Activated CD4-positive, alpha-beta T cell treated with anti-CD3 and anti-CD28 coated beads, Interleukin-10, Interleukin-2, amounts not matched to agents 100 ng/mL and 50 ng/mL, durations not matched to agents 16 hours and 8 hours (primary cell): Measurements from ENCODE around the gene CSTF1.
A peak's percentile ranks its signal among the peaks of the same experiment; 100 is the strongest.

Source experiments
- DNase-seq: peaks from one replicate; pipeline ENCODE4 v3.0.0-alpha.2; 2020

CSTF1 gene

DNA sequence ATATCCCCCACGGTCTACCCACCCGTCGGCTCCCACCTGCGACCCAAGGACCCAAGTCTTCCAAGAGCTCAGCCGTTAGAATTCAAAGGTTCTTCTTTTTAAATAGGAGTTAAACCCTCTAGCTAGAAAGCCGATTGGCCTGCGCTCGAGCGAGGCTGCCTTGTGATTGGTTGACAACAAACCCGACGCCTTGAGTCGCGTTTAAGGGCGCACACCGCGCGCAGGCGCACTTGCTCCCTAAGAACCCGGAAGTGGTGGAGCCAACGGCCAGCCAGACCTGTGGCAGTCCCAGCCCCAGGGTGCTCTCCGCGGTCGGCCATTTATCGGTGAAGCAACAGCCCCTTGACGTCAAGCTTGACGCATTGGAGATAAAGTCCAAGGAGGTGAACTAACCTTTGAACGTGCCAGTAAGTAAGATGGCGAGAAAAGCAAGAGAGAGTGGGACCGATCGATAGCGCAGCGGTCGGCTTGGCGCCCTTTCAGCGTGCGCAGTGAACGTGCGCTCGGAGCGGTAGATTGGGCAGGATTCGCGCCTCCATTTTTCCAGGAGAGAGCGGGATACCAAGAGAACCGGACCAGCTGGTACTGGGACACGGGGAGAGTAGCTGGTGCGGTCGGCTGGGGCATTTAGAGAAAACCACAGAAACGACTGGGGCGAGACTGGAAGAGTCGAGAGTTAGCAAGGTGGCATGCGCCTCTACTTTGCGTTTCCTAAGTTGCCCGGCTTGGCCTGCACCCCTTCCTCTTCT, at the start of gene CSTF1, which contains the start of gene AURKA:
Gene CSTF1, plus strand, starts transcription at position 514 of the 749 bp plus-strand sequence. CDS start 2,908 bp downstream, outside the sequence.
Gene AURKA, minus strand, starts transcription at position 84 of the 749 bp plus-strand sequence. CDS start 4,018 bp downstream, outside the sequence.
- DNase-seq: peak; percentile 100

DNA sequence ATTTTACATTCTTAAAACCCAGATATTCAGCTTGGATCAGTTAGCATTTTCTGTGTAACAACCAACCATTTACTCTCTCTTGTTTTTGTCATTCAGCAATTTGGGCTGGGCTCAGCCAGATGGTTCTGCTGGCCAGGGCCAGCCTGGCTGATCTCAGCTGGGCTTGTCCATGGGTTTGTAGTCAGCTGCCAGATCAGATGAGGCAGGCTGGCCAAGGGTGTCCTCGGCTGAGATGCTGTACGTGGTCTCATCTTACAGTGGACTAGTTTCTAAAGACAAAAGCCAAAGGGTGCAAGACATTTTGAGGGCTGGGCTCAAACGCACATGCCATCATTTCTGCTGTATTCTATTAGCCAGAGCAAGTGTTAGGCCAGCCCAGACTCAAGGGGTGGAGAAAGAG, 49.7 kb upstream of the CSTF1 start:
- DNase-seq: no peak

DNA sequence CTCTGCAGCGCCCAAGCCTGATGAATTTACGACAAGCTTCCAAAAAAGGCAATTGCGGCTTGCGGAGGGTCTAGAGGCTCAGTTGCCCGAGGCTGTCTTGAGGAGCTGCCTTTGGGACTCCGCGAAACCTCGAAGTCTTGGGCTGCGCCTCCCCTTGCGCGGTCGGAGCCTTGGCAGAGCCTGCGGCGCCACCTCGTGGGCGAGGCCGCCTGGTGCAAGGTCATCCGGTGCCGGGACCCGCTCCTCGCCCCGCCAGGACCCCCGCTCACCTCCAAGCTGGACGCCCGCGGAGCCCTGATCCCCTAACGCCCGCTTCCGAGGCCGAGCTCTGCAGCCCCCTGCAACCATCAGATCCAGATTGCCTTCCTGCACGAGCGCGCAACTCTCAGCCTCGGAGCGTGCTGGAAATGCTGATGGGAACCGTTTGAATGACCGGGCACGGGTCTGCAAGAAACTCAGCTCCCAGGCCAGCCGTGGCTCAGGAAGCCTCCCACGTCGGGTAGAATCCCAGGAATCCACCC, 48.5 kb upstream of the CSTF1 start:
- DNase-seq: peak; percentile 64

DNA sequence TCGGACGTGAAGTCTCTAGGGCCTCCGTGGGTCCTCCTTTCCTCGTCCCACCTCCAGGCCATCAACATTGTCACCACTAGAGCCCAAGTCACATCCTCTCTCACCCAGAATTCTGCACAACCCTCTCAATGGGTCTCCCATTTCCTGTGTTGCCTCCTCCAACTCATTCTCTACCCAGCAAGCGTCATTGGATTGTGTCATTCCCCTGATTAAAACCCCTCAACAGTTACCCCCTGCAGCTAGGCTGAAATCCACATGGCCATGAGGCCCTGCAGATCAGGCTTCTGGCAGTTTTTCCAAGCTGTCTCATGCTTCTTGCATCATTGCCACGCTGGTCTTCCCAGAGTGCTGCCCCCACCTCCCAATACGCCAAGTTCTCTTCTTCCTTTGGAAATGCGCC, 46.5 kb upstream of the CSTF1 start:
- no peak for DNase-seq

DNA sequence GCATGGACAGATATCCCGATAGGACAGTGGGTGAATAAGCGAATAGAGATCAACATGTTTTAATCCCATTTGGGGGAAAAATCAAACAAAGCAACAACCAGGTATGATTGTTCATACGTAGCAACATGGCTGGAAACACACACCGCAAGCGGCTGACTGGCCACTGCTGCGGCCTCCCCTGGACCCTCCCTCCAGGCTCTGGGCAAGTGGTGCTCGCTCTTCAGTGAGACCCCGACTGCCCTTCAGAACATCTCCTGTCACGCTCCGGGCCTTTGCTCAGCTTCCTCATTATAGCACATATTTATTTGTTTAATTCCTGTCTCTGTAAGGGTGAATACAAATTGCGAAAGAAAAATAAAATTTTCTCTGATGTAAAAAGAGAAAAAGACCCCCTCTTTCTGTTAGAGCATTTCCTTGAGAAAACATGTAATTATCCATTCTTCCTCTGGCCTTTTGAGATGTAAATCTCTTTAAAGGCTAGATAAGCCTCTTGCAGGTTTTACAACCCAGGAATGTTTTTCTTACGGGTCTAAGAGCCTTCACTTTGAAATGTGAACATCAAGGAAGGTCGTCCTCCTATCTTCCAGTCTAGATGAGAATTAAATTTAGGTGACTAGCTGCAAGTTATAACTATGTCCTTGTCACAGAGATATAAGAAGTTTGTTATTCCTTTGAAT, 44.7 kb upstream of the CSTF1 start:
- no peak for DNase-seq

DNA sequence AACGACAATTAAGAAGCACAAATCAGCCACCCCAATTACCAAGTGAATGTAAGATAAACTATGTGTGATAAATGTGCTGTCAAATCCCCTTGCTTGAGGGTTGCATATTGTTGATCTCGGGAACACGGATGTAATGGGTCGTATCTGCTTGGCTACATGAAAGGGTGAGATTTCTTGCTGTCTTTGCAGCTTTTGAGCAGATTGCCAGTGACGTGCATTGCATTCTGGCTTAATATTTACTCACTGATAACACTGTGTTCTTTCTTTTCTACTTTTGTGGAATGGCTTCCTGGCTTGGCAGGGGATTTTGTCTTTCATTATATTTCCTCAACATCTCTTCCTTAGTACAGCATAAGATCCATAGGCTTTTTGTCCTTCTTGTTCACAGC, 44.1 kb upstream of the CSTF1 start:
- no peak for DNase-seq

DNA sequence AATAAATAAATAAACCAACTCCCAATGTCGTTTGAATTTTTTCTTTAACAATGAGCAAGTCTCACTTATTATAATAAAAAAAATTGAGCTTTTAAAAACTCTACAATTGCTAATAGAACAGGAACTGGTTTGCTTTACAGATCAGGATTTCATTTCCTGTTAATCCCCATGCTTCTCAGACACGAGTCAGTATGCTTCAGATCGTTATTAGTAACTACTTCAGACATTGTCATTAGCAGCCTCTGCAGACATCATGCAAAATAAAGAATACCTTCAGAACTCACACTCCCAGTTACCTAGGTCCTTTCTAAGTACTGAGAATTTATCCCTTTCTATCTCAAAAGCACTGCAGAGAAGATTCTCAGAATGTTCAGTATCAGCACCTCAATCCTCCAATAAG, 43.7 kb upstream of the CSTF1 start:
- DNase-seq: no peak

DNA sequence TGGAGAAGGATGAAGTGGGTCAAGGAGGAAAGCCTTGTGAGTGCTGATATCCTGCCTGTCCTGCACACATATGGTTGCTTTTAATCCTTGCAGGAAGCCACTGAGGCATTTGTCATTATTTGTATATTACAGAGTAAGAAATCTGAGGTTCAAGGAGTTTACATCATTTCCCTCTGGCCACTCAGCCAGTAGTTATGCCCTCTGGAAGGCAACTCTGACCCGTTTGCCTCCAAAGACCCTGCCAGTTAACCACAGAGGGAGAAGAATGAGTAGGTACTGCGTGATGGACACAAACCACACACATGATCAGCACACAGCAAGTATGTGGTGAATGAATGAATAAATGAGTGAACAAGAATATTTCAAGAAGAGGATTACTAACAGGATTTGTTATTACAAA, 41.6 kb upstream of the CSTF1 start:
- peak; percentile 12 for DNase-seq

DNA sequence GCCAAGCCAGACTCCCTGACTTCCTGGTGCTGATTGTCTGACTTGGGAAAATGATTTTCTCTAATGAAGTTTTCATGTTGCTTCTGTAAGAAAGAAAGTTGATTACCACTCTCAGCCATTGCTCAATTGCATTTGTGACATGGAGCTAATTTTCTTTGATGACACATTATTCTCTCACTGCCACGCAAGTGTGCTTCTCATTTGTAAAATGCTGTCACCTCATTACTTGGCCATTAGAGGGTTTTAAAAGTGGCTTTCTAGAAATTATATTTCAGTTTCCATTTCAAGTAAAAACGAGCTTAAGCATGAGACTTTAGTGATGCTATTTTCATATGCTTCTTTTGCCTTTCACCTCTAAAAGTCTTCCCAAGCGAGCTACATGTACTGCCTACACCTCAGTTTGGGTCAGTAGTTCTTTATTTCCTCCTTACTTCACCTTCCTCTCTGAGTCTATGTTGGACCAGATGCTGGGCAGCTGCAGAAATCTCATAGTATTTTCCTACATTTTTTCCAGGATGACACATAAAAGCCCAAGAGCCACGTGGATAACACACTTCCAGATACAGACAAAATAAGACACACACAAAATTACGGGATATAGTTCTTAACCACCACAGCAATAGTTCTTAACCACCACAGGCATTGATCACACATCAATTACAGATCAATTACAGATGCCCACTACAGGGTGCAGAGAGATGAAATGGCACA, 39.9 kb upstream of the CSTF1 start:
- no peak for DNase-seq

DNA sequence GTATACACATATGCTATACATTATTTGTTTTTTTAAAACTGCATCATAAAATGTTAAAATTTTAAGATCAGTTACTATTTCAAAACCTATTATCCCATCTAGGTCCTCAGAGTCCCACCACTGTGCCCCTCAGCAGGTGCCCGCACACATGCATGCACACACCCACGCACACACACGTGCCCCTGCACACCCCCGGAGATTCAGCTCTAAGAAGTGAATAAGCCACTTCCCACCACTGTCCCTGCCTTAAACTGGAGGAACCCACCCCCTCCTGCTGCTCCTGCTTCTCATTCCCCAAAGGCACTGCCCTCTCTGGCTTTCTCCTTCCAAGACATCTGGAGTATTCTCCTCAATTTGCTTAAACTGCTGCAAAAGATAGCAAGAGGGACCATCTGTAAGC, 39.1 kb upstream of the CSTF1 start:
- no peak for DNase-seq

DNA sequence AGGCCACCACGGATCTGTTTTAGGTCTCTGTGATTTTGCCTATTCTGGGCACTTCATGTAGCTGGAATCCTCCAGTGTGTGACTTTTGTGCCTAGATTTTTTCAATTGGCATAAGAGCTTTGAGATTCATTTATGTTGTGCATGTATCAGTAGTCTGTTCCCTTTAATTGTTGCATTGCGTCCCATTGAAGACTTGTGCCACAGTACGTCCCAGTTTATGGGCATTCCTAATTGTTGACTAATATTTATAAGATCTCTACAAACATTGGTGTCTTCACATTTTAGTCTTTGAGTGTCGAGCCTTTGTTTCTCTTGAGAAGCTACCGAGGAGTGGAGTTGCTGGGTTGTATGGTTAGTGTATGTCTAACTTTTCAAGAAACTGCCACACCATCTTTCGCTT, 34.4 kb upstream of the CSTF1 start:
- no peak for DNase-seq

DNA sequence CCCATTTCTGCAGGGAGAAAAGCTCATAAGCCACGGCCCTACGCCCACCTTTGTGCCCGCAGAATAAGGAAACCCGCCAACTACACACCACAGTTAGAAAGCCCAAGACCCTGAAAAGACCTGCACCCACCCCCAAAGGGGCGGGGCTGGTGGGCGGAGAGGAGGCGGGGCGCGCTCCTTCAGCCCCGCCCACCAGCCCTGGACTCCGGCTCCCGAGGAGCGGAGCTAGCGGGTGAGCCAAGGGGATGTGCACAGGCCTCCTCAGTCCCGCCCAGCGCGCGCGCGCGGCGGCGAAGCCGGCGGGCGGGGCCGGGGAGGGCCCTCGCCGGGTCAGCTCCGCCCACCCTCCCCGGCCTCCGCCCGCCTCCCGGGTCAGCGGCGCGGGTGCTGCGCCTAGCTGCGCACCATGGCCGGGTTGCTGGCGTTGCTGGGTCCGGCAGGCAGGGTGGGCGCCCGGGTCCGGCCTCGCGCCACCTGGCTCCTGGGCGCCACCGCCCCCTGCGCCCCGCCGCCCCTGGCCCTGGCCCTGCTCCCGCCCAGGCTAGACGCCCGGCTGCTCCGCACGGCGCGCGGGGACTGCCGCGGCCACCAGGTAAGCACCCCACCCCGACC, 33.7 kb upstream of the CSTF1 start, which contains the start of gene FAM210B:
Gene FAM210B, plus strand, starts transcription at position 375 of the 612 bp plus-strand sequence. Its CDS starts 32 bp downstream, at position 407.
- DNase-seq: peak; percentile 92

DNA sequence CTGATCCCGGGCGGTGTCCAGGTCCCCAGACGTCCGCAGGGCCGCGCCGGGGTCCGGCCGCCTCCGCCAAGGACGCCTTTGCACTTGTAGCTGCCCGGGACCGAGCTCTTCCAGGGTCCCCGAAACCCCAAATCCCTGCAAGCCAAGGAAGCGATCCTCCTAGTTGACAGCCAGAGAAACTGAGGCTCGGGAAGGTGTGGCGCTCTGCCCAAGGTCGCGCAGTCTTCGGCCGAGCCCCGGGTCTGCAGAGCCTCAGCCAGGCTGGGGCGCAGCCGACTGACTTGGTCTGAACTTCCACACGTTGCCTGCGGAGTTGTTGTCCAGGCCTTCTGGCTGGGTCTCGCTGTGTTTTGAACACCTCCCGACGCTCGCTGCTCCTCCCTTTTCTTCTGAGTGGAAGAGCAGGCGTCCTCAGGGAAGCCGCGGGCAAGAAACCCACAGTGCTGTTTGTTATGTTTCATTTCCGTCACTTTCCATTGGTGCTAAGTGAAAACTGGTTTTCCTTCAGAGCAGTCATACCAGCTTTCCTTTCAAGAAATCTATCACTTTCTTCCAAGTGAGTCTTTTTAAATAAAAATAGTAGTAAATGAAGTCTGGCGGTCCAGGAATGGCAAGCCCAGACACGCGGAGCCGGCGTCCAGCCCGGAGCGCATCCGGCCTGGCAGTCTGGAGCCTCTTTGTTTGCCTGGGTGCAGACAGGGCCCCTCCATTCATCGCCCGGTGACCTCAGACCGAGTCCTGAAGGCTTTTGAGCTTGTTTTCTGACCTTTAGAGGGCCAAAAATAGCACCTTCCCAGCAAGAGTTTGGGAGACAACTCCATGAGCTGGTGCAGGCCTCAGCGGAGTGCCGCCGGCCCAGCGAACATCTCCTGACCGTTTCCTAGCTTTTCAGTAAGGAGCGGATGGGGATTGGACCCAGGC, 33.0 kb upstream of the CSTF1 start:
- DNase-seq: peak; percentile 11

DNA sequence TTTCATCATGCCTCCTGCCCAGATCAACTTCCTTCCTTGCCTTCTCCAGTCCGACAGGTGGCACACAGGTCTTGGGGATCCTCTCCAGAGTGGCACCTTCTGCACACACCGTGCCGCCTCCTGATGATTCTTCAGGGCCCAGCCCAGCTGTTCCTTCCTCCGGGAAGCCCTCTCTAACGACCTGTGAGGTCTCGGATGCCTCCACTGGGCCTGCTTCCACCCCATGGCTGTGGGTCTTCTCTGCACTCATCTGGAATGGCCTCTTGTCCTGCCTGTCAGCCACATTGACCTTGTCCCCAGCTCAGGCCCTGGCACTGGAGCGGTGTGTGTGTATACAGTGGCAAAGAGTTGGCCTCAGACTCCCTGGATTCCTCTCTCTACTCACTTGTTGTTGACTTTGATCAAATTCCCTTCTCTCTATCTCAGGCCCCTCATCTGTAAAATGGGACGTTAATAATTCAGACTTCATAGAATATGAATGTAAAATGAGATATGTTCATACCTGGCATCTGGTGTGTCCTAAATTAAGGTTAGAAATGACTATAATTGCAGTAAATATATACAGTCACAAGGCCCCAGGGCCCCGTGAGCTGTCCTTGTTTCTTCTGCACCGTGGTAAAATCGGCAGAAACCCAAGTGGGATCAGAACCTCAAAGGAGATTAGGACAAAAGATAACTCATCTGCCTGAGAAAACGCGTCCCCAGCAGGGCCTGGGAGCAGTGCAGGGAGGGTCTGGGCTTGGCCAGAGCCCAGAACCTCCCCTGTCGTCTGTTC, 32.1 kb upstream of the CSTF1 start:
- no peak for DNase-seq

DNA sequence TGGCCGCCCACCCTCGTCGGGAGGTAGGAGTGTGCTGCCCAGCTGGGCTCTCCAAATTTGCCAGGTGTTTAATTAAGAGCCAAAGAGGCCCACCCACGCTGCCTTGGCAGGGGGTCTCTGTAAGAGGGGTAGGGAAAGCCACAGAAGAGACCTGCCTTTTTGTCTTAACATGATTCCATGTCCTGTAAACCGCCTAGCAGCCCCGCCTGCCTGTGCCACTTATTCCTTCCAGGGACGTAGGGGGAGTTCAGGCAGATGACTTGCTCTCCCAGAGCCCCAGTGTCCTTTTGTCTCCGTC, 31.6 kb upstream of the CSTF1 start:
- no peak for DNase-seq

DNA sequence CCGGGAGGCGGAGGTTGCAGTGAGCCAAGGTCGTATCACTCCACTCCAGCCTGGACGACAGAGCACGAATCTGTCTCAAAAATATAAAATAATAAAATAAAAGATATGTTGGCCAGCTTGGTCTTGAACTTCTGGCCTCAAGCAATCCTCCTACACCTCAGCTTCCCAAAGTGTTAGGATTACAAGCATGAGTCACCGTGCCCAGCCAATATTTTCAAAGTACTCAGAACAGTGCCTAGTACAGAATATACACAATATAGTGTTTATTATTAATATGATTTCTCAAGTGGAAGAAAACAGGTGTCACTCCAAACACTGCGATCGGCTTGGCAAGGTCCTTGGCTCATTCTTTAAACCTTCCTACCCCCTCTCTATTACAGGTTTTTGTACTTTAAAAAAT, 30.5 kb upstream of the CSTF1 start:
- no peak for DNase-seq

DNA sequence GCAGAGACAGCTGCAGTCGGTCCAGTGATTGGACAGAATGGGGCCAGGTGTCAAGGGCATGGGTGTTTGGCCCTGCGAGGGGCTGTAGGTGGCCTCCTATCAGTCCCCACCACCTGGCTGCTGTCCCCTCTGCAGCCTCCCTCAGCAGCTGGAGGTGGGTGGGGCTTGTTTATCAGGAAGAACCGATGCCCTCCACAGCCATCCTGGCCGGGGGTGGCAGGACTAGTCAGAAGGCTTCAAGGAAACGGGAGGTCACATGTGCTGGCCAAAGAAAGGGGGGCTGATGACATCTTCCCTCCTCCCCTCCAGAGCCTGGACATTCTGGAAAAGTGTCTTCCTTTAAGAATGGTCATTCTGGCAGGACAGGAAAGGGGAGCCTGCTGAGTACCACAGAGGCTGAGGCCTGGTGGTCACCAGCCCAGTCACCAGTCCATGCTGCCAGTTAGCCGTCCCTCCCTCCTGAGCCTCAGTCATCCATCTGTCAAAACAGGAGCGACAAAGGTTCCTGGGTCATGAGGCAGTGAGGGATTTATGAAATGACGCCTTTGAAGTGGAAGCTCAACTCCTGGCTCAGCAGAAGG, 29.5 kb upstream of the CSTF1 start:
- no peak for DNase-seq

DNA sequence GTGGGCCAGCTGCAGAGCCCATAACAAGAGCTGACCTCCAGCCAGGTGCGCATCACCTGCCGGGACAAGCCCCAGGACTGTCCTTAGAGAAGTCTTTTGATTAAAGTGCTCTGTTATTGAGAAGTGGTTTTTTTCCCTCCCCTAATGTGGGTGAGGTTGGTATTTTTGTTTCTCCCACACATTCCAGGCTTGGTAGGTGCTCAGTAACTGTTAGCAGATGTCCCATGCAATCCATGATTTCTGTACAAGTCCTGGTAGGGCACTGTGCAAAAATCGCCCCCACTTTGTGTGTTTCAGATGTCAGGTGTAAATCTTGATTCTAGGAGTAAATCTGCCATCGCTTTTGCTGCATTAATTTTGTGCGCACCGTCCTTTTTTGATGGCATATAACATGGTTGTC, 29.0 kb upstream of the CSTF1 start:
- no peak for DNase-seq

DNA sequence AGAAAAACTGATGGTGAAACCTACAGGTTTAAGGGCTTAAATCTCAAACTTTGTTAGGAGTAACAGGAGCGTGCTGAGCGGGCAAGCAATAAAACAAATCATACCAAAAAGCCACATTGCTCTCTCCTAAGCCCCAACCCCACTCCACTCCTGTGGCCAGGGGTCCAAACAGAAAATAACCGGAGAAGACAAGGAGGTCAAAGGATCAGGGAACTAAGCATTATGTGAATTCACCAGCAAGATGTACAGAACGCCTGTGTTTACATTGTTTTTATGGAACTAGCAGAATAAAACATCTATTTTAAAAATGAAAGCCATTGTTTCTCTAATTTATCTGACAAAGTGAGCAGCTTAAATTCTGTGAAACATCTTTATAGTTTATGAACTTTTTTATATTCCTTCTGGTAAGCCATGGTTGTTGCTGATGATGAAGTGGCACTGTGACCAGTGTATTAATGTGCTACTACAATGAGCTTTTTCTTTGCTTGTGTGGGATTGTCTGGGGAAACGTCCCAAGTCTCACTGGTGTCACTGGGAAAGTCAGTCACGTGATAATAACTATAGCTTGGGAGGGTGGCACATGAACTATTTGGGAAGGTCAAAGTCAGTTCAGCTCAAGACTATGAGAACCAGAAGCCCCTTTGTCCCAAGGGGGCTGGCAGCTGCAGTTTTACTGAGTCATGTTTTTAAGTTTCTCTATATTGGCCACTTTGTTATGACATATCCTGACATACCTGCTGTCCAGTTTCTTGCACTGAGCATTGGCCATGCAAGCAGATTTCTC, 23.9 kb upstream of the CSTF1 start:
- DNase-seq: no peak

DNA sequence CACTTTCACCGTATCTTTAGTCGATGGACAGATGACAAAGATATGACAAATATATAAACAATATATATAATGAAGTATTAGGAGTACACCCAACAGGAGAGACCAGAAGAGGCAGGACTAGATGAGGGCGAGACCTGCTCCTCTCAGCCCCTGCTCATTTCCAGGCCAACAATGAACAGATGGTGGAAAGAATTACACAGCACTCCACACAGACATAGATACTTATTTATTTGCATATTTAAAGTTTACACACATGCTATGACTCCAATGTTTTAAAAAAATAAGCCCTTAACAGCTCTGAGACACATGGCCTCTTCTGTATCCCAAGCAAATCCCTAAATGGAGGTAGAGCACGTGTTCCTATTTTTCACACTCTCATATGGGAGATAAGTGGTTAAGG, 23.3 kb upstream of the CSTF1 start:
- no peak for DNase-seq
